HG03139 (cell line): ENCODE measurements around the gene VASP.

Experiments
- ATAC-seq: cut with Tn5 transposase; IDR thresholded peaks from one replicate; pipeline ENCODE4 v1.9.1; 2021; ENCODE audit not compliant: unreplicated experiment

The VASP gene

DNA sequence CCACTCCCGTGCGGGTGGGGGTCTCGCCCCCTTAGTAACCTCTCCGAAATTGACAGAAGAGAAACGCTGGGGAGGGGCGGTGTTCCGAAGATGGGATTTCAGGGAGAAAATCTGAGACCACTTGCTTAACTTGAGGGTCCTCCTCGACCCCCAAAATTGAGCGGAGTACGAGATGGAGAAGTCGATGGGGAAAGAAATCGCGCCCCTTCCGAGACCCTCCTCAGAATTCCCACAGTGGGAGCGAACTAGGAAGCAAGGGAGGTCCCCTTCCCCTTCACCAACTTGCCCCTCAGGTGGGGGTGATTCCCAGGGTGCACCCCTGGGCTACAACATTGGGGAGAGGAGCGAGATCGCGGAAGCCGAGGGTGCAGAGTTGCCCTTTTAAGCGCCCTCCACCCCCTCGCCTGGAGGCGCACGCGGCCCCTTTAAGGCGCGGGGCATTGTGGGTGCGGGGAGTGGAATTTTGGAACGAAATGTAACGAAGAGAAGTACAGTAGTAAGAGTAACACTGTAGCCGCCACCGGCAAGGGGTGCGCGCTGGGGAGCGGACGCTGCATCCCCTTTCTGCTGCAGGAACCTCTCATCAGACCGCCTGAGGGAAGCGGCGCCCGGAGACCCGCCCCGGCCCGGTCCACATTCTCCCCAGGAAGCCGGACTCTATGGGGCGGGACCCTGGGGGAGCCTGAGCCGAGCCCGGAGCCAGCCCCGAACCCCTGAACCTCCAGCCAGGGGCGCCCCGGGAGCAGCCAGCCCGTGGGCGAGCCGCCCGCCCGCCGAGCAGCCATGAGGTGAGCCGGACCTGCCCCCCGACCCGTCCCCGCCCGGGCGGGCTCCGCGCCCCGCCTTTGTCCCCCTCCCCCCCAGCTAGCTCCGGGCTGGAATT is at the start of gene VASP:
Gene VASP, plus strand, starts transcription at position 491 of the 883 bp plus-strand sequence. Its CDS starts 293 bp downstream, at position 784.
- peak; percentile 41 for ATAC-seq

DNA sequence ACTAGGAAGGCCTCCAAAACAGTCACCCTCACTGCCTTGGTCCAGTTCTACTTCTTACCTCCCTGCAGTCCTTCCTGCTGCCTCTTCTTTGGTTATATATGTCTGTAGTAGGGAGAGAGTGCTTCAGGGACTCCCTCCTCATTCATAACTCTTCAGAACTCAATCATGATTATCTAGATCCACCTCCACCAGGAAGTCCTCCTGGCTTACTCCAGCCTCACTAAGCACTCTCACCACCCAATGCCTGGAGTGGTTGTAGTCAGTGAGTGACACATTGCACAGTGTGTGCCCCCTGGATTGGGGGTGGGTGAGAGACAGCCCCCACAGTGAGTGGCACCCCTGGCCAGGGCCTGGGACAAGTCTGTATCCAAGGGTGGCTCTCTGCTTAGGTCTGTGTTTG is 49.5 kb upstream of the VASP start:
- no peak for ATAC-seq

- ATAC-seq = no peak
These were observed 46.4 kb upstream of the VASP start for GRCh38 chr19:45460807-45461347.

DNA sequence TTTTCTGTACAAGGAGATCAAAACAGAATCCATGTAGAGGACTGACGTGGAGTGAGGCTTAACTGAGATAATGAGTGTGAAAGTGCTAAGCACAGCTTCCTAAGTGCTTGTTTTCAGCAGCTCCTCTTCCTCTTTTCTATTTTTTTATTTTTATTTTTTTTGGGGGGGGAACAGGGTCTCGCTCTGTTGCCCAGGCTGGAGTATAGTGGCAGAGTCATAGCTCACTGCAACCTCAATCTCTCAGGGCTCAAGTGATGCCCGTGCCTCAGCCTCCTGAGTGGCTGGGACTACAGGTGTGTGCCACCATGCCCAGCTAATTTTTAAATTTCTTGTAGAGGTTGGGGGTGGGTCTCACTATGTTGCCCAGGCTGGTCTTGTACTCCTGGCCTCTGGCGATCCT is 45.1 kb upstream of the VASP start:
- no peak for ATAC-seq

- ATAC-seq = no peak
These were observed 44.0 kb upstream of the VASP start for GRCh38 chr19:45463241-45463640.

- no peak for ATAC-seq
These were observed 43.0 kb upstream of the VASP start for GRCh38 chr19:45464274-45464673.

DNA sequence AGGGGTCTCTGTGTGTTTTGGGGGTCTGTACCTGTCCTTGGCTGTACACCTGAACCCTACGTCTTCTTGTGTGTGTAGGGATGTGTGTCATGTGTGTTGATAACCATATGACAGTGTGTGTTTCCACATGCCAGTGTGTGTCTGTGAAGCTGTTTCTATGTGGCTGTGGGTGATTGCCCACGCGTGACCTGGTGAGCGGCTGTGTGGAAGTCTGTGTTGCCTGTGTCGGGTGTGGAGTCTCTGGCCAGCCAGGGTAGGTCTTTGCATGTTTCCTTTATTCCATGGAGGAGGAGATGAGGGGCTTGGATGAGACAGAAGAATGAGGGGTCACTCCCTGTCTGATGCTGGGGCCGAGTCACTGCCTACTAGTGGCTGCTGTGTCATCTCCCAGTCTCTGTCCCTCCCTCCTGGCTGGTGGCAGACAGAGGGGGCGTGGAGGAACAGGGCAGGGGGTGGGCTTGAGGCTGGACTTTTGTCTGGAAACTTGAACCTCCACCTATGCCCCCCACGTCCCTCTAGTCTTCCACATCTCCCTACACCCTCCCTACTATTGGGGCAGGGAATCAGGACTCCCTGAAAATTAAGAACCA is 42.3 kb upstream of the VASP start:
- ATAC-seq = no peak

GRCh38 chr19:45467115-45467455 is 40.2 kb upstream of the VASP start:
- ATAC-seq = no peak

GRCh38 chr19:45467456-45468158 is 39.7 kb upstream of the VASP start, which contains the start of gene FOSB:
FOSB (plus strand) TSS chr19:45467996; CDS start chr19:45468587, 591 bp downstream.
- ATAC-seq = peak; percentile 36

GRCh38 chr19:45468159-45468651 is 39.1 kb upstream of the VASP start:
- ATAC-seq = no peak

DNA sequence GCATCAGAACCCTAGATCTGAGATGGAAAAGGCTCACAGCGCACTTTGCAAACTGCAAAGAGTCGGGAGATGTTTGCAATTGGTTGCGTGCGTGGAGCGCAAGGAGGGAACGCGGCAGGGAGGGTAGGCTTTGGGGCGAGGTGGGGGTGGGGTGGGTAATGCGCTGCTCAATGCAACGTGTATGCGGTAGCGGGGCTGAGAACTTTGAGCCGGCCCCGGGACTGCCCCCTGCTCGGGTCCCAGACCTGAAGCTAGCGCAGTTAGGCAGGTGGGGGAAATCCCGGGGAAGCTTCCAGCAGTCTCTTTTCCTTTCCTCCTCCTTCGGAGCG is 38.5 kb upstream of the VASP start:
- peak; percentile 11 for ATAC-seq

GRCh38 chr19:45469132-45469944 is 37.9 kb upstream of the VASP start:
- peak; percentile 54 for ATAC-seq

DNA sequence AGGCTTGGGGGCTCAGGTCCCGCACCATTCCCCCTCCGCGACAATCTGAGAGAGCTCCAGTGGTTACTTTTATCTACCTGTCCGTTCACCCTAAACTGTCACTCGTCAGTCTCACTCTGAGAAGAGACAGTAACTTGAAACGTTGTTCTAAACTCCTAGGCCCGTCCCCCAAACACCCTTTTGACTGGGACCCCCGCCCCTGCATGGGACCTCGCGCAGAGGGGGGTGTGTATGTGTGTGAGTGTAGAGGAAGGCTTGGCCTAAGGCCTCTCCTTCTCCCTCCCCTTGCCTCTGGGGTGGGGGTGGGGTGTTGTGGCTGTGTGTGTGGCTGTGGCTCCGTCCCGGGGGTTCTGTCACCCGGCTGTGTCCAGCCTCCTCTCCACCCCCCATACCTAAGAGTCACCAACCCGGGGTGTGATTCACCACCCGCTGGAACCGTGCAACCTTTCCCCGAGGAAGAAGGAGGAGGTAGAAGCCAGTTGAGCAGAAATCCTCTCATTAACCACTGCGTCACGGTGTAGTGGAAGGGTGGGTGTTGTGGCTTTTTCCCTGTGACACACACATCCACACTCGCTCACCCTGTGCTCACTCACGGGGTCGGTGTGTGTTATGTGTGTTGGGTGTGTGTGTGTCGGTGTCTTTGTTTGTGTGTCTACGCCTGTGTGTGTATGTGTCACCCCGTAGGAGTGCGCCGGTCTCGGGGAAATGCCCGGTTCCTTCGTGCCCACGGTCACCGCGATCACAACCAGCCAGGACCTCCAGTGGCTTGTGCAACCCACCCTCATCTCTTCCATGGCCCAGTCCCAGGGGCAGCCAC is 37.1 kb upstream of the VASP start:
- ATAC-seq = no peak

- ATAC-seq = no peak
These were observed 36.6 kb upstream of the VASP start for GRCh38 chr19:45470762-45471081.

- ATAC-seq = no peak
These were observed 36.0 kb upstream of the VASP start for GRCh38 chr19:45471111-45471930.

- no peak for ATAC-seq
These were observed 35.2 kb upstream of the VASP start for GRCh38 chr19:45471931-45472562.

- ATAC-seq = no peak
These were observed 34.5 kb upstream of the VASP start for GRCh38 chr19:45472563-45473366.

DNA sequence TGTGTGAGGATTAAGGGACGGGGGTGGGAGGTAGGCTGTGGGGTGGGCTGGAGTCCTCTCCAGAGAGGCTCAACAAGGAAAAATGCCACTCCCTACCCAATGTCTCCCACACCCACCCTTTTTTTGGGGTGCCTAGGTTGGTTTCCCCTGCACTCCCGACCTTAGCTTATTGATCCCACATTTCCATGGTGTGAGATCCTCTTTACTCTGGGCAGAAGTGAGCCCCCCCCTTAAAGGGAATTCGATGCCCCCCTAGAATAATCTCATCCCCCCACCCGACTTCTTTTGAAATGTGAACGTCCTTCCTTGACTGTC is 34.0 kb upstream of the VASP start:
- ATAC-seq = no peak
